SK-N-SH (cell line): ENCODE results near the gene GOLGB1. TPM values are rescaled to one million over a fixed set of nuclear protein-coding genes. Genes with fewer than 3 reads are reported as not detected.

Experiments
- CTCF ChIA-PET: fragments of 300-600, 350-600 bp; formaldehyde crosslinking; extraction: SDS; loops from one replicate; lab custom pipeline; 2021; lab: Yijun Ruan, JAX
- POLR2A ChIA-PET: fragments of 350-600 bp; sonication (Branson Sonifier 250); formaldehyde crosslinking; extraction: SDS; loops from one replicate; lab custom pipeline; 2020; ENCODE audit warnings: antibody characterized with exemption, inconsistent platforms; lab: Yijun Ruan, JAX
- DNase-seq: peaks from one replicate; pipeline ENCODE4 v3.0.0; 2012
- H2AFZ ChIP-seq: fragments of 200-600 bp; sonication (generic); 2 replicates; pipeline ENCODE4 v1.8.1; 2016; ENCODE audit warnings: antibody characterized with exemption, mild to moderate bottlenecking, low read depth
- H3F3A ChIP-seq: fragments of 200-600 bp; sonication (generic); replicated peaks from 2 replicates; pipeline ENCODE3; 2016; ENCODE audit warnings: antibody characterized with exemption, mild to moderate bottlenecking; ENCODE audit not compliant: insufficient read depth
- H3K27ac ChIP-seq, 2 experiments: fragments of 200-500 bp in 1 of 2; fragments of 200-600 bp in 1 of 2; sonication (Bioruptor generic) in 1 of 2; sonication (generic), shearing (Covaris generic) in 1 of 2; 2 replicates each; pipeline versions ENCODE4 v1.5.1 to v1.6.1; 2014 to 2016; ENCODE audit warnings: low read depth in 2 of 2, inconsistent platforms in 1 of 2, low read length in 1 of 2, mild to moderate bottlenecking in 1 of 2, mixed read lengths in 1 of 2
- H3K27me3 ChIP-seq: fragments of 200-600 bp; sonication (generic), shearing (Covaris generic); 2 replicates; pipeline ENCODE4 v1.6.1; 2016; ENCODE audit warnings: mixed run types; ENCODE audit not compliant: insufficient read depth
- H3K36me3 ChIP-seq, 2 experiments: fragments of 200-500 bp in 1 of 2; fragments of 200-600 bp in 1 of 2; sonication (Bioruptor generic) in 1 of 2; sonication (generic) in 1 of 2; replicated peaks in 1 of 2; 2 replicates each; pipeline versions ENCODE3 to v1.5.1; 2014 to 2016; ENCODE audit warnings: low read length in 1 of 2, mild to moderate bottlenecking in 1 of 2; ENCODE audit not compliant: insufficient read depth in 2 of 2, control insufficient read depth in 1 of 2
- H3K4me1 ChIP-seq, 2 experiments: fragments of 200-500 bp in 1 of 2; fragments of 200-600 bp in 1 of 2; sonication (Bioruptor generic) in 1 of 2; sonication (generic), shearing (Covaris generic) in 1 of 2; 2 replicates each; pipeline versions ENCODE4 v1.5.1 to v1.6.1; 2014 to 2016; ENCODE audit warnings: low read depth in 1 of 2, low read length in 1 of 2, mixed run types in 1 of 2; ENCODE audit not compliant: insufficient read depth in 2 of 2, control insufficient read depth in 1 of 2
- H3K4me2 ChIP-seq: fragments of 200-600 bp; sonication (generic), shearing (Covaris generic); 2 replicates; pipeline ENCODE4 v1.6.1; 2017; ENCODE audit warnings: mixed run types
- H3K4me3 ChIP-seq, 2 experiments: fragments of 200-500 bp in 1 of 2; fragments of 200-600 bp in 1 of 2; sonication (Bioruptor generic) in 1 of 2; sonication (generic), shearing (Covaris generic) in 1 of 2; 2 replicates each; pipeline versions ENCODE4 v1.5.1 to v1.8.1; 2014 to 2016; ENCODE audit warnings: low read depth in 2 of 2, inconsistent platforms in 1 of 2, low read length in 1 of 2, mild to moderate bottlenecking in 1 of 2, mixed read lengths in 1 of 2, moderate library complexity in 1 of 2
- H3K79me2 ChIP-seq: fragments of 200-600 bp; sonication (generic); 2 replicates; pipeline ENCODE4 v1.8.1; 2017; ENCODE audit warnings: mild to moderate bottlenecking; ENCODE audit not compliant: insufficient read depth
- H3K9ac ChIP-seq: fragments of 200-600 bp; sonication (generic); 2 replicates; pipeline ENCODE4 v1.6.1; 2017; ENCODE audit warnings: mixed run types
- H3K9me2 ChIP-seq: fragments of 200-600 bp; sonication (generic); 2 replicates; pipeline ENCODE4 v1.6.1; 2017; ENCODE audit warnings: mixed run types
- H3K9me3 ChIP-seq: fragments of 200-600 bp; sonication (generic); 2 replicates; pipeline ENCODE4 v1.6.1; 2017; ENCODE audit warnings: mixed run types, mild to moderate bottlenecking, moderate library complexity
- H4K20me1 ChIP-seq: fragments of 200-600 bp; sonication (generic); 2 replicates; pipeline ENCODE4 v1.6.1; 2017; ENCODE audit warnings: mild to moderate bottlenecking, mixed run types; ENCODE audit not compliant: insufficient read depth
- CHD2 ChIP-seq: fragments of 150-350 bp; IDR thresholded peaks from 2 replicates; pipeline ENCODE4 v1.6.1; 2018; ENCODE audit warnings: low read length; ENCODE audit not compliant: partially characterized antibody
- ELF1 ChIP-seq: IDR thresholded peaks from 2 replicates; pipeline ENCODE4 v1.4.0; 2012
- EZH2phosphoT487 ChIP-seq: fragments of 200-600 bp; sonication (generic); IDR thresholded peaks from 2 replicates; pipeline ENCODE4 v1.6.1; 2017; ENCODE audit warnings: low read depth, mixed run types, mild to moderate bottlenecking, antibody characterized with exemption, moderate library complexity, borderline replicate concordance
- FOSL2 ChIP-seq: IDR thresholded peaks from 2 replicates; pipeline ENCODE4 v1.4.0; 2012; ENCODE audit warnings: low read depth, mild to moderate bottlenecking, moderate library complexity, borderline replicate concordance
- FOXM1 ChIP-seq: IDR thresholded peaks from 2 replicates; pipeline ENCODE4 v1.4.0; 2012; ENCODE audit warnings: low read depth, mild to moderate bottlenecking
- GABPA ChIP-seq: IDR thresholded peaks from 2 replicates; pipeline ENCODE4 v1.4.0; 2012; ENCODE audit warnings: low read depth, mild to moderate bottlenecking
- GATA2 ChIP-seq: sonication (generic); formaldehyde crosslinking; IDR thresholded peaks from 2 replicates; pipeline ENCODE4 v1.5.0; 2020; ENCODE audit warnings: mild to moderate bottlenecking, missing genetic modification reagents
- MEF2A ChIP-seq: IDR thresholded peaks from 2 replicates; pipeline ENCODE4 v1.4.0; 2012; ENCODE audit warnings: low read depth, borderline replicate concordance
- MXI1 ChIP-seq: IDR thresholded peaks from 2 replicates; pipeline ENCODE4 v1.6.1; 2012; ENCODE audit warnings: mild to moderate bottlenecking, low read depth, low read length, improper control_type of control experiment
- NFIC ChIP-seq: IDR thresholded peaks from 2 replicates; pipeline ENCODE4 v1.4.0; 2012; ENCODE audit warnings: borderline replicate concordance
- POLR2AphosphoS5 ChIP-seq: IDR thresholded peaks from 2 replicates; pipeline ENCODE4 v1.6.1; 2012; ENCODE audit warnings: low read depth, low read length
- REST ChIP-seq: IDR thresholded peaks from 2 replicates; pipeline ENCODE4 v1.6.1; 2012; ENCODE audit warnings: mild to moderate bottlenecking, low read depth, low read length, moderate library complexity
- SIN3A ChIP-seq: IDR thresholded peaks from 2 replicates; pipeline ENCODE4 v1.6.1; 2012; ENCODE audit warnings: low read depth, mild to moderate bottlenecking, low read length, moderate library complexity, borderline replicate concordance
- TCF12 ChIP-seq: IDR thresholded peaks from 2 replicates; pipeline ENCODE4 v1.4.0; 2012
- TEAD4 ChIP-seq: IDR thresholded peaks from 2 replicates; pipeline ENCODE4 v1.4.0; 2012; ENCODE audit warnings: mild to moderate bottlenecking, borderline replicate concordance; ENCODE audit not compliant: insufficient read depth
- YY1 ChIP-seq: IDR thresholded peaks from 2 replicates; pipeline ENCODE4 v1.4.0; 2012; ENCODE audit warnings: low read depth, mild to moderate bottlenecking
- ZBTB33 ChIP-seq: IDR thresholded peaks from 2 replicates; pipeline ENCODE4 v1.4.0; 2012; ENCODE audit warnings: low read depth, borderline replicate concordance
- WGBS: methylation state at CpG from one replicate; pipeline ENCODE4 v1.1.6; 2017; ENCODE audit warnings: low lambda C conversion rate; 5-methylcytosine and 5-hydroxymethylcytosine counted together
- polyA plus RNA-seq, 3 experiments: library from polyadenylated mRNA; depleted of rRNA; stranded (reverse); fragments of >200 nt; gene quantifications; 2 replicates each; pipeline ENCODE4 v1.2.3, GENCODE V29; 2012
- TF ChIP-seq, protein P1 (sequence below): fragments of 150-350 bp; IDR thresholded peaks from 2 replicates; pipeline ENCODE4 v1.6.1; 2017; ENCODE audit warnings: antibody characterized with exemption, low read length, low read depth, borderline replicate concordance
- TF ChIP-seq, protein P2 (sequence below): fragments of 150-350 bp; IDR thresholded peaks from 2 replicates; pipeline ENCODE4 v1.6.1; 2016; ENCODE audit warnings: mild to moderate bottlenecking, low read depth, low read length
- TF ChIP-seq, protein P3 (sequence below): IDR thresholded peaks from 2 replicates; pipeline ENCODE4; 2012

Gene GOLGB1
- polyA plus RNA-seq, 1 of the 3 experiments (the other 2 are of a cell fraction) = 10.3 TPM

DNA sequence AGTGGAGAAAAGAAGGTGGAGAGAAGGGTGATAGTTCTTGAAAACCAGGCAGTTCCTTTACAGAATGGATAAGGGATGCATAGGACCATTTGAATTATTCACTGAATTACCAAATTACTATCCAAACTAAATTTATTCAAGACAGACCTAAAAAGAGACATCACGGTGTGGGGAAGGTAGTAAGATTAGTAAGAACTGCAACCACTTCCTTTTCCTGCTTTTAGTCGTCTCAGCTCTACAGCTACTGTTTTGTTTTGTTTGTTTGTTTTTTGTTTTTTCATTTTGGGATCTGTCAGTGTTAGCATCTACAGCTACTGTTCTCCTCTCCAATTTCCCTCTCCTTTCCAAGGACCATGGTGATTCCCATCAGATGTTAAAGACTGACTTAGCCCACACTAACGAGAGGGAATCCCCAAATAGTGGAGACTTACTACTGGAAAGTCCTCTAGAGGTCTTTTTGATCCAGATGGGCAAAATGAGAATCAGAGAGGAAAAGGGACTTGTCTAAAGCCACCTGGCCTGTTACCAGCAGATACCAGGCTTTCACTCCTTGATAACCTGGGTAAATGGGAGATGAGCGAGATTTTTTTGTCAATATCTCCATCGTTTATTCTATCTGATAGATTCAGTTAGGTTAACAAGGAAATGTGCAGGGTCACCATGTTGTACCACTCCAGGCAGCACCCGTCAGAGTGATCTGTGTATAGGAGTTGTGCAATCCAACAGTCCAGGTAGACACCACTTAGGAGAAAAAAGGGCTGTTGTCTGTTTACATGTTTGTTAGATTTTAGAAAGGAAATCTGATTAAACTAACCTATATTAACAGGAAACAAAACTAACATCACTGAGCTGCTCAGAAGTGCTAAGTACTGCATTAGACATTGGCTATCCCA, 94.8 kb downstream of the GOLGB1 start:
- H3K9me3 ChIP-seq = no peaks in the 10 kb centered on the region; the same call in 1 of the 2 replicates
- H3K4me3 ChIP-seq = no peak overlapping the region
- POLR2A ChIA-PET = no interaction called here
- H3K9ac ChIP-seq = no peak overlapping the region
- H3K79me2 ChIP-seq = no peaks in the 10 kb centered on the region
- H3K27me3 ChIP-seq = no peaks in the 10 kb centered on the region
- H3F3A ChIP-seq = no peaks in the 10 kb centered on the region
- no peaks in the 10 kb centered on the region for H3K4me1 ChIP-seq
- DNase-seq = no peak
- H3K4me2 ChIP-seq = no peak overlapping the region
- WGBS = 58% methylated on average over 6 of the region's 6 CpGs
- no peak overlapping the region for H2AFZ ChIP-seq
- no peak overlapping the region for H3K27ac ChIP-seq
- no peak for TF ChIP-seq GABPA
- TF ChIP-seq GATA2 = no peak
- no peak for TF ChIP-seq REST
- no peak for TF ChIP-seq EZH2phosphoT487
- TF ChIP-seq SIN3A = no peak
- no peak for TF ChIP-seq FOXM1
- TF ChIP-seq, protein P1, sequence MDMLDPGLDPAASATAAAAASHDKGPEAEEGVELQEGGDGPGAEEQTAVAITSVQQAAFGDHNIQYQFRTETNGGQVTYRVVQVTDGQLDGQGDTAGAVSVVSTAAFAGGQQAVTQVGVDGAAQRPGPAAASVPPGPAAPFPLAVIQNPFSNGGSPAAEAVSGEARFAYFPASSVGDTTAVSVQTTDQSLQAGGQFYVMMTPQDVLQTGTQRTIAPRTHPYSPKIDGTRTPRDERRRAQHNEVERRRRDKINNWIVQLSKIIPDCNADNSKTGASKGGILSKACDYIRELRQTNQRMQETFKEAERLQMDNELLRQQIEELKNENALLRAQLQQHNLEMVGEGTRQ = no peak
- no peak for TF ChIP-seq TEAD4
- TF ChIP-seq MXI1 = no peak
- TF ChIP-seq, protein P2, sequence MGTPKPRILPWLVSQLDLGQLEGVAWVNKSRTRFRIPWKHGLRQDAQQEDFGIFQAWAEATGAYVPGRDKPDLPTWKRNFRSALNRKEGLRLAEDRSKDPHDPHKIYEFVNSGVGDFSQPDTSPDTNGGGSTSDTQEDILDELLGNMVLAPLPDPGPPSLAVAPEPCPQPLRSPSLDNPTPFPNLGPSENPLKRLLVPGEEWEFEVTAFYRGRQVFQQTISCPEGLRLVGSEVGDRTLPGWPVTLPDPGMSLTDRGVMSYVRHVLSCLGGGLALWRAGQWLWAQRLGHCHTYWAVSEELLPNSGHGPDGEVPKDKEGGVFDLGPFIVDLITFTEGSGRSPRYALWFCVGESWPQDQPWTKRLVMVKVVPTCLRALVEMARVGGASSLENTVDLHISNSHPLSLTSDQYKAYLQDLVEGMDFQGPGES = no peak
- no peak for TF ChIP-seq CHD2
- no peak for TF ChIP-seq FOSL2
- TF ChIP-seq TCF12 = no peak
- no peak for TF ChIP-seq NFIC
- TF ChIP-seq MEF2A = no peak
- TF ChIP-seq, protein P3, sequence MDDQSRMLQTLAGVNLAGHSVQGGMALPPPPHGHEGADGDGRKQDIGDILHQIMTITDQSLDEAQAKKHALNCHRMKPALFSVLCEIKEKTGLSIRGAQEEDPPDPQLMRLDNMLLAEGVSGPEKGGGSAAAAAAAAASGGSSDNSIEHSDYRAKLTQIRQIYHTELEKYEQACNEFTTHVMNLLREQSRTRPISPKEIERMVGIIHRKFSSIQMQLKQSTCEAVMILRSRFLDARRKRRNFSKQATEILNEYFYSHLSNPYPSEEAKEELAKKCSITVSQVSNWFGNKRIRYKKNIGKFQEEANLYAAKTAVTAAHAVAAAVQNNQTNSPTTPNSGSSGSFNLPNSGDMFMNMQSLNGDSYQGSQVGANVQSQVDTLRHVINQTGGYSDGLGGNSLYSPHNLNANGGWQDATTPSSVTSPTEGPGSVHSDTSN = no peak
- no peak for TF ChIP-seq ZBTB33
- TF ChIP-seq ELF1 = no peak
- no peak for TF ChIP-seq POLR2AphosphoS5
- no peak for TF ChIP-seq YY1
- TF ChIP-seq, all 33 proteins: peak for 0
- no peaks in the 10 kb centered on the region for H3K9me2 ChIP-seq
- H3K36me3 ChIP-seq = no peaks in the 10 kb centered on the region
- no peaks in the 10 kb centered on the region for H4K20me1 ChIP-seq
- CTCF ChIA-PET = no interaction called here
